WTC11 (cell line): Measurements from ENCODE around the gene DISC1. TPM values are rescaled to one million over a fixed set of nuclear protein-coding genes. Genes with fewer than 3 reads are reported as not detected.

Source experiments
- ATAC-seq: fragments of 200-7000 bp; cut with Tn5 transposase; 2 replicates; pipeline ENCODE4 v1.10.0; 2021; ENCODE audit warnings: mild to moderate bottlenecking, moderate library complexity
- CTCF ChIA-PET: fragments of 300-600 bp; sonication (Branson Sonifier 250); formaldehyde crosslinking; loops from one replicate; lab custom pipeline; 2021; ENCODE audit warnings: antibody characterized with exemption; lab: Charles Lee
- POLR2A ChIA-PET: fragments of 350-600 bp; sonication (Branson Sonifier 250); formaldehyde crosslinking; loops from one replicate; lab custom pipeline; 2021; ENCODE audit warnings: antibody characterized with exemption; lab: Charles Lee
- DNase-seq: peaks from one replicate; pipeline ENCODE4 v3.0.0; 2021; ENCODE audit warnings: low spot score
- H3K27ac Mint-ChIP-seq: 2 replicates; pipeline ENCODE4 v1.8.0; 2021; ENCODE audit warnings: mixed read lengths
- H3K27me3 Mint-ChIP-seq: 2 replicates; pipeline ENCODE4 v1.8.0; 2021; ENCODE audit warnings: low read depth, mild to moderate bottlenecking, moderate library complexity, mixed read lengths
- H3K36me3 Mint-ChIP-seq: 2 replicates; pipeline ENCODE4 v1.8.0; 2021; ENCODE audit warnings: mixed read lengths
- H3K4me1 Mint-ChIP-seq: 2 replicates; pipeline ENCODE4 v1.8.0; 2022; ENCODE audit warnings: mixed read lengths
- H3K4me3 Mint-ChIP-seq: 2 replicates; pipeline ENCODE4 v1.8.0; 2021; ENCODE audit warnings: mild to moderate bottlenecking, moderate library complexity, mixed read lengths
- H3K9me3 Mint-ChIP-seq: 2 replicates; pipeline ENCODE4 v1.8.0; 2021; ENCODE audit warnings: mixed read lengths
- AR ChIP-seq: fragments of 250-450 bp; sonication (Bioruptor Pico); IDR thresholded peaks from 2 replicates; pipeline ENCODE4 v1.9.0; 2021; ENCODE audit warnings: mild to moderate bottlenecking
- ATF1 ChIP-seq: sonication (generic); formaldehyde crosslinking; IDR thresholded peaks from 2 replicates; pipeline ENCODE4 v1.8.1; 2023; ENCODE audit warnings: mild to moderate bottlenecking, moderate library complexity, missing genetic modification reagents
- CBFB ChIP-seq: sonication (generic); formaldehyde crosslinking; IDR thresholded peaks from 2 replicates; pipeline ENCODE4 v1.8.1; 2022; ENCODE audit warnings: mild to moderate bottlenecking, low read depth, missing genetic modification reagents
- CREM ChIP-seq: sonication (generic); formaldehyde crosslinking; IDR thresholded peaks from 2 replicates; pipeline ENCODE4 v1.8.1; 2022; ENCODE audit warnings: mild to moderate bottlenecking, missing genetic modification reagents, moderate library complexity
- E2F5 ChIP-seq: sonication (generic); formaldehyde crosslinking; IDR thresholded peaks from 2 replicates; pipeline ENCODE4 v1.8.1; 2022; ENCODE audit warnings: mild to moderate bottlenecking, moderate library complexity, missing genetic modification reagents
- EMX1 ChIP-seq: fragments of 250-450 bp; sonication (Bioruptor Pico); IDR thresholded peaks from 2 replicates; pipeline ENCODE4 v1.8.0; 2021; ENCODE audit warnings: mild to moderate bottlenecking
- FOXP1 ChIP-seq: sonication (generic); formaldehyde crosslinking; IDR thresholded peaks from 2 replicates; pipeline ENCODE4 v1.8.0; 2022; ENCODE audit warnings: missing genetic modification reagents, mild to moderate bottlenecking, moderate library complexity, borderline replicate concordance
- GTF2I ChIP-seq: fragments of 250-450 bp; sonication (Bioruptor Pico); conservative IDR thresholded peaks from 2 replicates; pipeline ENCODE4 v1.4.0; 2021; ENCODE audit warnings: mild to moderate bottlenecking
- HMGA2 ChIP-seq: fragments of 250-450 bp; sonication (Bioruptor Pico); IDR thresholded peaks from 2 replicates; pipeline ENCODE4 v1.4.0; 2021; ENCODE audit warnings: mild to moderate bottlenecking, moderate library complexity
- JAZF1 ChIP-seq: fragments of 250-450 bp; sonication (Bioruptor Pico); IDR thresholded peaks from 2 replicates; pipeline ENCODE4 v1.9.0; 2021; ENCODE audit warnings: moderate library complexity, mild to moderate bottlenecking, inconsistent platforms
- KAT7 ChIP-seq: sonication (generic); formaldehyde crosslinking; IDR thresholded peaks from 2 replicates; pipeline ENCODE4 v1.8.1; 2023; ENCODE audit warnings: missing genetic modification reagents, mild to moderate bottlenecking, borderline replicate concordance
- MXD4 ChIP-seq: fragments of 250-450 bp; sonication (Bioruptor Pico); IDR thresholded peaks from 2 replicates; pipeline ENCODE4 v1.8.0; 2021; ENCODE audit warnings: mild to moderate bottlenecking, moderate library complexity, borderline replicate concordance
- MYBL2 ChIP-seq: sonication (generic); formaldehyde crosslinking; IDR thresholded peaks from 2 replicates; pipeline ENCODE4 v1.8.1; 2023; ENCODE audit warnings: mild to moderate bottlenecking, moderate library complexity, missing genetic modification reagents
- NR3C1 ChIP-seq: sonication (generic); formaldehyde crosslinking; conservative IDR thresholded peaks from 2 replicates; pipeline ENCODE4 v1.8.1; 2023; ENCODE audit warnings: low read depth, mild to moderate bottlenecking, missing genetic modification reagents
- SP1 ChIP-seq: sonication (generic); formaldehyde crosslinking; conservative IDR thresholded peaks from 2 replicates; pipeline ENCODE4 v1.8.1; 2022; ENCODE audit warnings: missing genetic modification reagents
- TCF7 ChIP-seq: sonication (generic); formaldehyde crosslinking; IDR thresholded peaks from 2 replicates; pipeline ENCODE4 v1.8.0; 2022; ENCODE audit warnings: mild to moderate bottlenecking, low read depth, missing genetic modification reagents, moderate library complexity
- TEAD1 ChIP-seq: sonication (generic); formaldehyde crosslinking; IDR thresholded peaks from 2 replicates; pipeline ENCODE4 v1.8.0; 2022; ENCODE audit warnings: mild to moderate bottlenecking, missing genetic modification reagents
- TEAD4 ChIP-seq: sonication (generic); formaldehyde crosslinking; IDR thresholded peaks from 2 replicates; pipeline ENCODE4 v1.8.0; 2022; ENCODE audit warnings: mild to moderate bottlenecking, missing genetic modification reagents
- TP53 ChIP-seq: sonication (generic); formaldehyde crosslinking; IDR thresholded peaks from 2 replicates; pipeline ENCODE4 v1.8.1; 2023; ENCODE audit warnings: mild to moderate bottlenecking, missing genetic modification reagents
- USF1 ChIP-seq: sonication (generic); formaldehyde crosslinking; IDR thresholded peaks from 2 replicates; pipeline ENCODE4 v1.8.0; 2022; ENCODE audit warnings: mild to moderate bottlenecking, missing genetic modification reagents
- ZMAT4 ChIP-seq: fragments of 250-450 bp; sonication (Bioruptor Pico); IDR thresholded peaks from 2 replicates; pipeline ENCODE4 v1.9.0; 2021; ENCODE audit warnings: mild to moderate bottlenecking
- ZNF219 ChIP-seq: sonication (generic); formaldehyde crosslinking; IDR thresholded peaks from 2 replicates; pipeline ENCODE4 v1.8.0; 2023; ENCODE audit warnings: missing genetic modification reagents, mild to moderate bottlenecking, borderline replicate concordance
- ZNF263 ChIP-seq: sonication (generic); formaldehyde crosslinking; IDR thresholded peaks from 2 replicates; pipeline ENCODE4 v1.8.1; 2022; ENCODE audit warnings: low read depth, mild to moderate bottlenecking, moderate library complexity, missing genetic modification reagents
- ZNF423 ChIP-seq: fragments of 250-450 bp; sonication (Bioruptor Pico); IDR thresholded peaks from 2 replicates; pipeline ENCODE4 v2.1.2; 2022; ENCODE audit warnings: mild to moderate bottlenecking, moderate library complexity
- ZNF671 ChIP-seq: fragments of 250-450 bp; sonication (Bioruptor Pico); IDR thresholded peaks from 2 replicates; pipeline ENCODE4 v1.8.0; 2021; ENCODE audit warnings: mild to moderate bottlenecking
- total RNA-seq: library from RNA; stranded (reverse); gene quantifications from 3 replicates; pipeline ENCODE4 v1.2.3, GENCODE V29; 2021
- TF ChIP-seq, protein P1 (sequence below): sonication (generic); formaldehyde crosslinking; IDR thresholded peaks from 2 replicates; pipeline ENCODE4 v1.8.0; 2023; ENCODE audit warnings: mild to moderate bottlenecking, missing genetic modification reagents
- TF ChIP-seq, protein P2 (sequence below): sonication (generic); formaldehyde crosslinking; conservative IDR thresholded peaks from 2 replicates; pipeline ENCODE4 v1.8.1; 2022; ENCODE audit warnings: mild to moderate bottlenecking, missing genetic modification reagents
- TF ChIP-seq, protein P3 (sequence below): sonication (generic); formaldehyde crosslinking; IDR thresholded peaks from 2 replicates; pipeline ENCODE4 v1.8.0; 2023; ENCODE audit warnings: missing genetic modification reagents

DISC1 gene
- total RNA-seq, 1 experiment from 2014 or later: 5.5 TPM

DNA sequence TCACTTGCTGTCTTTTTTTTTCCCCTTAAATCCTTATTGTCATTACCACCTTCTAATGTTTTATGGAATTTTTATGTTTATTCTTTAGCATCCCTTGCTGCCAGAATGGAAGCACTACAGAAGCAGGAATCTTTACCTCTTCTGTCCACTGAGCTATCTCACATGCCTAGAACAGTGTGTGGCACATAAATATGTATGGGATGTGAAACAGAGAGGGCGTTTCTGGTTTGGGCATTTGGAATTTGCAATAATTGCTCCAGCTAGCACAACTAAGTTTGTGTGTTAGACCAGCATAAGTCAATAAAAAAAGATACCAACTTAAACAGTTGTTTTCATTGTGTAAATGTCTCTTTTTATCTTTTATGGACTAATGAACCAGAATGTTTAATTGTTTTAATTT, 330.8 kb downstream of the DISC1 start (continued):
- TF ChIP-seq, protein P1, sequence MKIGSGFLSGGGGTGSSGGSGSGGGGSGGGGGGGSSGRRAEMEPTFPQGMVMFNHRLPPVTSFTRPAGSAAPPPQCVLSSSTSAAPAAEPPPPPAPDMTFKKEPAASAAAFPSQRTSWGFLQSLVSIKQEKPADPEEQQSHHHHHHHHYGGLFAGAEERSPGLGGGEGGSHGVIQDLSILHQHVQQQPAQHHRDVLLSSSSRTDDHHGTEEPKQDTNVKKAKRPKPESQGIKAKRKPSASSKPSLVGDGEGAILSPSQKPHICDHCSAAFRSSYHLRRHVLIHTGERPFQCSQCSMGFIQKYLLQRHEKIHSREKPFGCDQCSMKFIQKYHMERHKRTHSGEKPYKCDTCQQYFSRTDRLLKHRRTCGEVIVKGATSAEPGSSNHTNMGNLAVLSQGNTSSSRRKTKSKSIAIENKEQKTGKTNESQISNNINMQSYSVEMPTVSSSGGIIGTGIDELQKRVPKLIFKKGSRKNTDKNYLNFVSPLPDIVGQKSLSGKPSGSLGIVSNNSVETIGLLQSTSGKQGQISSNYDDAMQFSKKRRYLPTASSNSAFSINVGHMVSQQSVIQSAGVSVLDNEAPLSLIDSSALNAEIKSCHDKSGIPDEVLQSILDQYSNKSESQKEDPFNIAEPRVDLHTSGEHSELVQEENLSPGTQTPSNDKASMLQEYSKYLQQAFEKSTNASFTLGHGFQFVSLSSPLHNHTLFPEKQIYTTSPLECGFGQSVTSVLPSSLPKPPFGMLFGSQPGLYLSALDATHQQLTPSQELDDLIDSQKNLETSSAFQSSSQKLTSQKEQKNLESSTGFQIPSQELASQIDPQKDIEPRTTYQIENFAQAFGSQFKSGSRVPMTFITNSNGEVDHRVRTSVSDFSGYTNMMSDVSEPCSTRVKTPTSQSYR (CRISPR knock-in tag): no peak
- no peak for TF ChIP-seq TEAD1 (CRISPR knock-in tag)

- CTCF ChIA-PET: interaction anchor here (1.2 kb wide), 1 partner anchor 25 kb away, joined by 3 read pairs; no protein-coding TSS in a partner anchor
- ATAC-seq (no peak), DNase-seq (no peak)
- no peaks in the 10 kb centered on the region for H3K36me3 Mint-ChIP-seq
- no peak overlapping the region for H3K27ac Mint-ChIP-seq
- POLR2A ChIA-PET: no interaction called here
- TF ChIP-seq ZNF423 (CRISPR knock-in tag) (no peak), NR3C1 (no peak), TP53 (CRISPR knock-in tag) (no peak), FOXP1 (no peak), E2F5 (CRISPR knock-in tag) (no peak), CBFB (CRISPR knock-in tag) (no peak), TCF7 (CRISPR knock-in tag) (no peak), HMGA2 (CRISPR knock-in tag) (no peak), JAZF1 (CRISPR knock-in tag) (no peak), CREM (no peak), MXD4 (CRISPR knock-in tag) (no peak), ZNF263 (no peak), GTF2I (CRISPR knock-in tag) (no peak), ATF1 (CRISPR knock-in tag) (no peak), TEAD4 (CRISPR knock-in tag) (no peak), EMX1 (no peak), ZNF671 (CRISPR knock-in tag) (no peak), MYBL2 (CRISPR knock-in tag) (no peak)
- TF ChIP-seq, protein P2, sequence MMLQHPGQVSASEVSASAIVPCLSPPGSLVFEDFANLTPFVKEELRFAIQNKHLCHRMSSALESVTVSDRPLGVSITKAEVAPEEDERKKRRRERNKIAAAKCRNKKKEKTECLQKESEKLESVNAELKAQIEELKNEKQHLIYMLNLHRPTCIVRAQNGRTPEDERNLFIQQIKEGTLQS (CRISPR knock-in tag): no peak
- TF ChIP-seq, protein P3, sequence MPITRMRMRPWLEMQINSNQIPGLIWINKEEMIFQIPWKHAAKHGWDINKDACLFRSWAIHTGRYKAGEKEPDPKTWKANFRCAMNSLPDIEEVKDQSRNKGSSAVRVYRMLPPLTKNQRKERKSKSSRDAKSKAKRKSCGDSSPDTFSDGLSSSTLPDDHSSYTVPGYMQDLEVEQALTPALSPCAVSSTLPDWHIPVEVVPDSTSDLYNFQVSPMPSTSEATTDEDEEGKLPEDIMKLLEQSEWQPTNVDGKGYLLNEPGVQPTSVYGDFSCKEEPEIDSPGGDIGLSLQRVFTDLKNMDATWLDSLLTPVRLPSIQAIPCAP: no peak
- H3K9me3 Mint-ChIP-seq: peaks cover 5% of the 10 kb centered on the region; the same call in 1 of the 2 replicates
- H3K27me3 Mint-ChIP-seq: peaks cover 4% of the 10 kb centered on the region; the same call in 1 of the 2 replicates
- H3K4me3 Mint-ChIP-seq: no peak overlapping the region
- no peaks in the 10 kb centered on the region for H3K4me1 Mint-ChIP-seq
These were observed 331.9 kb downstream of the DISC1 start for GRCh38 chr1:231958448-231958847.

DNA sequence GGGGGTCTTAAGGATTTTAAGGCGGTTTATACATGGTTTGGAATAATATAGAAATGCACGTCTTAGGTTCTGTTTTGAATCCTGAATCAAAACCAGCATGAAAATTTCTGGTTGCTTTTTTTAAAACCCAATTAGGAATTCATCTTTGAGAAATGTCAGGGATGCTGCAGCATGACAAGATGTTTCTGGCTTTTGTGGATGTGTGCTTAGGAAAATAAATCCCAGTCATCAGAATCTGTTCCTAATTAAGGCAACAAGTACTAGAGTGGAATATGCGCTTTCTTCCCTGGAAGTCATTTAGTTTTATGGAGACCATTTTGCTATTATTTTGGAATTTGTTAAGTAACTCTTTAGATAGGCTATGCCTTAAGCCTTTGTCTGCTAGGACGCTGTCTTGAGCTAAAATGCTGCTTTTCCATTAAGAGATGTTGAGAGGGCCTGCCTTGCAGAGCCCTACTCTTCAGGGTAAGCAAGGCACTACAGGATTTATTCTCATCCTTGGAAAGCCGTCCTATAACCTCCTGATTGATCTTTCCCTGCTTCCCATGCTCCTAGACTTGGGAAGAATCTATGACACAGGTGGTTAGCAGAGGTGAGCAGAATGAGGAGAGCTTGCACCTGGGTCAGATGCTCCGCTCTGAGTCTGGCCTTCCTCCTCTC, 332.8 kb downstream of the DISC1 start:
- Mint-ChIP-seq H3K27ac (no peak overlapping the region), H3K36me3 (no peaks in the 10 kb centered on the region), H3K4me3 (no peak overlapping the region), H3K9me3 (peaks cover 5% of the 10 kb centered on the region; the same call in 1 of the 2 replicates), H3K27me3 (peaks cover 4% of the 10 kb centered on the region; the same call in 1 of the 2 replicates), H3K4me1 (peaks cover 2% of the 10 kb centered on the region; the same call in 1 of the 2 replicates)
- ChIA-PET POLR2A (no interaction called here), CTCF (interaction anchor here (1.0 to 1.2 kb wide), 2 partner anchors 10 to 24 kb away, joined by 3 to 4 read pairs; no protein-coding TSS in a partner anchor)
- ATAC-seq (no peak), DNase-seq (no peak)
- TF ChIP-seq USF1 (CRISPR knock-in tag) (no peak), ZNF423 (CRISPR knock-in tag) (no peak), AR (CRISPR knock-in tag) (no peak), SP1 (CRISPR knock-in tag) (no peak), TCF7 (CRISPR knock-in tag) (no peak), ZMAT4 (CRISPR knock-in tag) (no peak), KAT7 (CRISPR knock-in tag) (no peak), ZNF219 (CRISPR knock-in tag) (no peak)
